Measurements from ENCODE around the gene ITGB7. TPM values are rescaled to one million over a fixed set of nuclear protein-coding genes. Genes with fewer than 3 reads are reported as not detected.
A peak's percentile ranks its signal among the peaks of the same experiment; 100 is the strongest.

Gene ITGB7
- total and polyA plus RNA-seq, 4 donors: 1.4 to 5.8 (median 4.0) TPM

GRCh38 chr12:53232646-53233461 lies 25.8 kb upstream of the ITGB7 start:
- peak; percentile 84 for DNase-seq
- intact Hi-C loops (cut with DNase I): loop anchor here in 1 of 2 donors (1.0 to 2.0 kb wide), 2 partner anchors 12 to 18 kb away; no protein-coding TSS in a partner anchor

GRCh38 chr12:53231921-53232645 lies 25.0 kb upstream of the ITGB7 start, which contains the start of gene RARG:
Gene RARG (minus strand): TSS chr12:53232209. CDS start chr12:53227545, 4,664 bp downstream.
- intact Hi-C loops (cut with DNase I): loop anchor here in 1 of 2 donors (1.0 to 2.0 kb wide), 2 partner anchors 11 to 19 kb away; no protein-coding TSS in a partner anchor
- 0 to 1% methylated on average over 26 to 44 of the region's 44 CpGs for WGBS, 2 donors
- Histone ChIP-seq H3K4me1 (ENCODE audit: control insufficient read depth in 1 of 2, insufficient read depth in 2 of 2, low read length in 2 of 2) (peaks cover 0 to 6% of the 10 kb centered on the region in 2 donors), H3K27me3 (ENCODE audit: control insufficient read depth in 1 of 2, insufficient read depth in 2 of 2, low read length in 1 of 2) (no peaks in the 10 kb centered on the region), H3K27ac (ENCODE audit: low read depth in 1 of 2, low read length in 2 of 2) (peak within 1 kb of the TSS; percentile 79 to 91), H3K9me3 (ENCODE audit: control insufficient read depth, low read length) (no peaks in the 10 kb centered on the region), H3K4me3 (ENCODE audit: low read length in 2 of 2) (peak within 1 kb of the TSS; percentile 55 to 84), H3K36me3 (ENCODE audit: control insufficient read depth in 1 of 2, insufficient read depth in 2 of 2, low read length in 1 of 2) (peaks cover 0 to 2% of the 10 kb centered on the region in 2 donors)
- peak; percentile 88 for ATAC-seq (ENCODE audit: low FRiP score)
- peak; percentile 84 to 92 for DNase-seq

More at GRCh38 chr12:53232646-53233461, 25.8 kb upstream of the ITGB7 start:
- peak; percentile 80 for ATAC-seq (ENCODE audit: low FRiP score)
- peak overlapping the region; percentile 21 to 55 for H3K4me3 ChIP-seq (ENCODE audit: low read length in 2 of 2)
- no peaks in the 10 kb centered on the region for H3K36me3 ChIP-seq (ENCODE audit: control insufficient read depth in 1 of 2, insufficient read depth in 2 of 2, low read length in 1 of 2)
- H3K9me3 ChIP-seq (ENCODE audit: control insufficient read depth, low read length): no peaks in the 10 kb centered on the region
- 3 to 7% methylated on average over 11 of the region's 11 CpGs for WGBS, 2 donors
- H3K27me3 ChIP-seq (ENCODE audit: control insufficient read depth in 1 of 2, insufficient read depth in 2 of 2, low read length in 1 of 2): no peaks in the 10 kb centered on the region
- peaks cover 0 to 6% of the 10 kb centered on the region in 2 donors for H3K4me1 ChIP-seq (ENCODE audit: control insufficient read depth in 1 of 2, insufficient read depth in 2 of 2, low read length in 2 of 2)
- H3K27ac ChIP-seq (ENCODE audit: low read depth in 1 of 2, low read length in 2 of 2): peak overlapping the region; percentile 10 to 91

GRCh38 chr12:53231671-53231920 lies 24.5 kb upstream of the ITGB7 start:
- Histone ChIP-seq H3K4me1 (ENCODE audit: control insufficient read depth in 1 of 2, insufficient read depth in 2 of 2, low read length in 2 of 2) (peaks cover 0 to 6% of the 10 kb centered on the region in 2 donors), H3K27ac (ENCODE audit: low read depth in 1 of 2, low read length in 2 of 2) (peak overlapping the region; percentile 26 to 79), H3K4me3 (ENCODE audit: low read length in 2 of 2) (peak overlapping the region; percentile 55 to 84), H3K27me3 (ENCODE audit: control insufficient read depth in 1 of 2, insufficient read depth in 2 of 2, low read length in 1 of 2) (no peaks in the 10 kb centered on the region), H3K9me3 (ENCODE audit: control insufficient read depth, low read length) (no peaks in the 10 kb centered on the region), H3K36me3 (ENCODE audit: control insufficient read depth in 1 of 2, insufficient read depth in 2 of 2, low read length in 1 of 2) (peaks cover 0 to 2% of the 10 kb centered on the region in 2 donors)
- ATAC-seq (ENCODE audit: low FRiP score): no peak
- intact Hi-C loops (cut with DNase I): no loop called here
- no peak for DNase-seq
- WGBS, 2 donors: 1 to 2% methylated on average over 9 of the region's 9 CpGs

- Histone ChIP-seq H3K9me3 (ENCODE audit: control insufficient read depth, low read length) (no peaks in the 10 kb centered on the region), H3K4me1 (ENCODE audit: control insufficient read depth in 1 of 2, insufficient read depth in 2 of 2, low read length in 2 of 2) (peaks cover 0 to 6% of the 10 kb centered on the region in 2 donors), H3K27me3 (ENCODE audit: control insufficient read depth in 1 of 2, insufficient read depth in 2 of 2, low read length in 1 of 2) (no peaks in the 10 kb centered on the region), H3K36me3 (ENCODE audit: control insufficient read depth in 1 of 2, insufficient read depth in 2 of 2, low read length in 1 of 2) (peaks cover 0 to 2% of the 10 kb centered on the region in 2 donors), H3K4me3 (ENCODE audit: low read length in 2 of 2) (no peak overlapping the region), H3K27ac (ENCODE audit: low read depth in 1 of 2, low read length in 2 of 2) (peak overlapping the region in 1 of 2 donors; percentile 33)
- no peak for ATAC-seq (ENCODE audit: low FRiP score)
- WGBS, 2 donors: 35 to 52% methylated on average over 4 to 10 of the region's 10 CpGs
- intact Hi-C loops (cut with DNase I): no loop called here
- DNase-seq: peak in 1 of 2 donors; percentile 76
Observed at GRCh38 chr12:53230108-53230845, 23.2 kb upstream of the ITGB7 start.

- intact Hi-C loops (cut with DNase I): no loop called here
Observed at GRCh38 chr12:53229454-53229853, 22.4 kb upstream of the ITGB7 start.

GRCh38 chr12:53227836-53228235 lies 20.8 kb upstream of the ITGB7 start:
- H3K27me3 ChIP-seq (ENCODE audit: control insufficient read depth in 1 of 2, insufficient read depth in 2 of 2, low read length in 1 of 2): no peaks in the 10 kb centered on the region
- H3K4me3 ChIP-seq (ENCODE audit: low read length in 2 of 2): no peak overlapping the region
- intact Hi-C loops (cut with DNase I): no loop called here
- 43 to 88% methylated on average over 1 of the region's 1 CpG for WGBS, 2 donors
- H3K4me1 ChIP-seq (ENCODE audit: control insufficient read depth in 1 of 2, insufficient read depth in 2 of 2, low read length in 2 of 2): no peaks in the 10 kb centered on the region
- H3K9me3 ChIP-seq (ENCODE audit: control insufficient read depth, low read length): no peaks in the 10 kb centered on the region
- H3K36me3 ChIP-seq (ENCODE audit: control insufficient read depth in 1 of 2, insufficient read depth in 2 of 2, low read length in 1 of 2): peaks cover 0 to 2% of the 10 kb centered on the region in 2 donors
- DNase-seq: peak; percentile 2 to 4
- ATAC-seq (ENCODE audit: low FRiP score): no peak
- no peak overlapping the region for H3K27ac ChIP-seq (ENCODE audit: low read depth in 1 of 2, low read length in 2 of 2)

More at GRCh38 chr12:53229454-53229853, 22.4 kb upstream of the ITGB7 start:
- WGBS, 2 donors: 82 to 85% methylated on average over 2 of the region's 2 CpGs
- Histone ChIP-seq H3K27ac (ENCODE audit: low read depth in 1 of 2, low read length in 2 of 2) (peak overlapping the region in 1 of 2 donors; percentile 22), H3K36me3 (ENCODE audit: control insufficient read depth in 1 of 2, insufficient read depth in 2 of 2, low read length in 1 of 2) (peaks cover 0 to 2% of the 10 kb centered on the region in 2 donors), H3K4me3 (ENCODE audit: low read length in 2 of 2) (no peak overlapping the region), H3K9me3 (ENCODE audit: control insufficient read depth, low read length) (no peaks in the 10 kb centered on the region), H3K4me1 (ENCODE audit: control insufficient read depth in 1 of 2, insufficient read depth in 2 of 2, low read length in 2 of 2) (peaks cover 0 to 4% of the 10 kb centered on the region in 2 donors), H3K27me3 (ENCODE audit: control insufficient read depth in 1 of 2, insufficient read depth in 2 of 2, low read length in 1 of 2) (no peaks in the 10 kb centered on the region)
- no peak for ATAC-seq (ENCODE audit: low FRiP score)
- DNase-seq: peak in 1 of 2 donors; percentile 36

- Histone ChIP-seq H3K27ac (ENCODE audit: low read depth in 1 of 2, low read length in 2 of 2) (no peak overlapping the region), H3K27me3 (ENCODE audit: control insufficient read depth in 1 of 2, insufficient read depth in 2 of 2, low read length in 1 of 2) (no peaks in the 10 kb centered on the region), H3K4me1 (ENCODE audit: control insufficient read depth in 1 of 2, insufficient read depth in 2 of 2, low read length in 2 of 2) (no peaks in the 10 kb centered on the region)
Observed at GRCh38 chr12:53227341-53227740, 20.3 kb upstream of the ITGB7 start.

GRCh38 chr12:53226815-53227214 lies 19.8 kb upstream of the ITGB7 start:
- H3K27ac ChIP-seq (ENCODE audit: low read depth in 1 of 2, low read length in 2 of 2): no peak overlapping the region
- peaks cover 0 to 2% of the 10 kb centered on the region in 2 donors for H3K36me3 ChIP-seq (ENCODE audit: control insufficient read depth in 1 of 2, insufficient read depth in 2 of 2, low read length in 1 of 2)
- H3K4me3 ChIP-seq (ENCODE audit: low read length in 2 of 2): no peak overlapping the region
- ATAC-seq (ENCODE audit: low FRiP score) (no peak), DNase-seq (peak; percentile 24 to 63)
- no peaks in the 10 kb centered on the region for H3K9me3 ChIP-seq (ENCODE audit: control insufficient read depth, low read length)
- WGBS, 2 donors: 91 to 95% methylated on average over 4 of the region's 4 CpGs
- H3K27me3 ChIP-seq (ENCODE audit: control insufficient read depth in 1 of 2, insufficient read depth in 2 of 2, low read length in 1 of 2): no peaks in the 10 kb centered on the region
- intact Hi-C loops (cut with DNase I): no loop called here
- no peaks in the 10 kb centered on the region for H3K4me1 ChIP-seq (ENCODE audit: control insufficient read depth in 1 of 2, insufficient read depth in 2 of 2, low read length in 2 of 2)

More at GRCh38 chr12:53227341-53227740, 20.3 kb upstream of the ITGB7 start:
- peak; percentile 36 to 64 for DNase-seq
- Histone ChIP-seq H3K9me3 (ENCODE audit: control insufficient read depth, low read length) (no peaks in the 10 kb centered on the region), H3K36me3 (ENCODE audit: control insufficient read depth in 1 of 2, insufficient read depth in 2 of 2, low read length in 1 of 2) (peaks cover 0 to 2% of the 10 kb centered on the region in 2 donors), H3K4me3 (ENCODE audit: low read length in 2 of 2) (no peak overlapping the region)
- intact Hi-C loops (cut with DNase I): no loop called here
- ATAC-seq (ENCODE audit: low FRiP score): no peak
- 94% methylated on average over 11 of the region's 11 CpGs for WGBS, 2 donors
